Neural progenitor cell (in vitro differentiated cells): ENCODE measurements around the gene TCL1B. TPM values are rescaled to one million over a fixed set of nuclear protein-coding genes. Genes with fewer than 3 reads are reported as not detected.
"Not testable (repeated sequence)": the region's sequence is repeated elsewhere in the genome, so short reads cannot be mapped to it uniquely, and the experiment has no call there.

ENCODE experiments used
- DNase-seq: peaks from one replicate; pipeline ENCODE4 v3.0.0-alpha.2; 2016; ENCODE audit warnings: low spot score
- H2AFZ ChIP-seq: fragments of 200-600 bp; sonication (generic); replicated peaks from 2 replicates; pipeline ENCODE4 v1.6.1; 2016; ENCODE audit warnings: antibody characterized with exemption
- H3F3A ChIP-seq: fragments of 200-600 bp; sonication (generic); 2 replicates; pipeline ENCODE4 v1.6.1; 2016; ENCODE audit warnings: antibody characterized with exemption, low read depth
- H3K27ac ChIP-seq: fragments of 200-600 bp; sonication (generic); 2 replicates; pipeline ENCODE4 v1.5.1; 2016; ENCODE audit warnings: mild to moderate bottlenecking
- H3K27me3 ChIP-seq: fragments of 200-600 bp; sonication (generic); 2 replicates; pipeline ENCODE4 v1.6.1; 2016; ENCODE audit warnings: mild to moderate bottlenecking, moderate library complexity
- H3K36me3 ChIP-seq: fragments of 200-600 bp; sonication (generic); 2 replicates; pipeline ENCODE4 v1.5.1; 2016
- H3K4me1 ChIP-seq: fragments of 200-600 bp; sonication (generic); 2 replicates; pipeline ENCODE4 v1.6.1; 2016; ENCODE audit warnings: mixed run types
- H3K4me2 ChIP-seq: fragments of 200-600 bp; sonication (generic); 2 replicates; pipeline ENCODE4 v1.6.1; 2016
- H3K4me3 ChIP-seq: fragments of 200-600 bp; sonication (generic); 2 replicates; pipeline ENCODE4 v1.5.1; 2016
- H3K79me2 ChIP-seq: fragments of 200-600 bp; sonication (generic); 2 replicates; pipeline ENCODE4 v1.6.1; 2016; ENCODE audit warnings: low read depth
- H3K9ac ChIP-seq: fragments of 200-600 bp; sonication (generic); 2 replicates; pipeline ENCODE4 v1.6.1; 2016
- H3K9me3 ChIP-seq: fragments of 200-600 bp; sonication (generic); 2 replicates; pipeline ENCODE4 v1.5.1; 2016; ENCODE audit warnings: low read depth
- H4K20me1 ChIP-seq: fragments of 200-600 bp; sonication (generic); 2 replicates; pipeline ENCODE4 v1.6.1; 2016; ENCODE audit warnings: low read depth
- H3K27ac Mint-ChIP-seq: 3 replicates; pipeline ENCODE4 v1.8.0; 2021; ENCODE audit warnings: mixed read lengths
- H3K27me3 Mint-ChIP-seq: 2 replicates; pipeline ENCODE4 v1.8.0; 2022; ENCODE audit warnings: low read depth, mild to moderate bottlenecking, inconsistent platforms, moderate library complexity, mixed read lengths; ENCODE audit not compliant: insufficient read depth
- H3K36me3 Mint-ChIP-seq: 3 replicates; pipeline ENCODE4 v1.8.0; 2021; ENCODE audit warnings: mixed read lengths
- H3K4me1 Mint-ChIP-seq: 3 replicates; pipeline ENCODE4 v1.8.0; 2021; ENCODE audit warnings: mixed read lengths
- H3K4me3 Mint-ChIP-seq: 3 replicates; pipeline ENCODE4 v1.8.0; 2021; ENCODE audit warnings: mild to moderate bottlenecking, moderate library complexity, mixed read lengths
- H3K9me3 Mint-ChIP-seq: 3 replicates; pipeline ENCODE4 v1.8.0; 2020; ENCODE audit warnings: mixed read lengths
- EZH2 ChIP-seq: fragments of 200-600 bp; sonication (generic); IDR thresholded peaks from 2 replicates; pipeline ENCODE4 v1.6.1; 2017; ENCODE audit warnings: antibody characterized with exemption, mild to moderate bottlenecking, moderate library complexity
- EZH2phosphoT487 ChIP-seq: fragments of 200-600 bp; sonication (generic); IDR thresholded peaks from 2 replicates; pipeline ENCODE4 v1.6.1; 2017; ENCODE audit warnings: antibody characterized with exemption
- total RNA-seq: library from RNA; depleted of rRNA; stranded (reverse); fragments of >200 nt; gene quantifications from 2 replicates; pipeline ENCODE4 v1.2.3, GENCODE V29; 2015; ENCODE audit warnings: low replicate concordance
- TF ChIP-seq, protein P1 (sequence below): fragments of 200-600 bp; sonication (generic); IDR thresholded peaks from 2 replicates; pipeline ENCODE4 v1.5.1; 2017; ENCODE audit warnings: antibody characterized with exemption, mild to moderate bottlenecking

Gene TCL1B
- total RNA-seq, 1 donor from 2014 or later: not detected

DNA sequence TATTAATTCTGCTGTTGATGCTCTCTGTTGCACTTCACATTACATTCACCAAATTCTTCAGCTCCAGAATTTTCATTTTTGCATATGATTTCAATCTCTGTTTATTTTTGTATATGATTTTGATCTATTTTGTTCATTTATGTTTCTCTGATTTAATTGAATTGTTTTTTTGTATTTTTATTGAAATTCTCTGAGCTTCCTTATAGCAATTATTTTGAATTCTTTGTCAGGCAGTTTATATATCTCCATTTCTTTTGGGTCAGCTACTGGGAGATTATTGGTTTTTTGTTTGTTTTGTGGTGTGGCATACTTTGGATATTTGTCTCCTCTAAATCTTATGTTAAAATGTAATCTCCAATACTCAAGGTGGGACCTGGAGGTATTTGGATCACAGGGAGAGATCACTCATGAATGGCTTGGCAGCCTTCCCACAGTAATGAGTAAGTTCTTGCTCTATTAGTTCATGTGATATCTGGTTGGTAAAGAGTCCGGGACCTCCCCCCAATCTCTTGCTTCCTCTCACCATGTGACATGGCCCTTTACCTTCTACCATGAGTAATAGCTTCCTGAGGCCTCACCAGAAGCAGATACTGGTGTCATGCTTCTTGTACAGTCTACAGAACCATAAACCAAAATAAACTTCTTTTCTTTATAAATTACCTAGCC is 36.4 kb downstream of the TCL1B start:
- Histone ChIP-seq H3K4me3 (no peak overlapping the region), H3K27me3 (no peaks in the 10 kb centered on the region), H3K36me3 (no peaks in the 10 kb centered on the region), H3K79me2 (no peaks in the 10 kb centered on the region), H3K9me3 (no peaks in the 10 kb centered on the region), H4K20me1 (no peaks in the 10 kb centered on the region), H3K27ac (no peak overlapping the region), H3K9ac (no peak overlapping the region), H2AFZ (no peak overlapping the region), H3K4me2 (no peak overlapping the region), H3K4me1 (no peaks in the 10 kb centered on the region), H3F3A (no peaks in the 10 kb centered on the region)
- no peak overlapping the region for H3K4me3 Mint-ChIP-seq
- peaks cover 2% of the 10 kb centered on the region for H3K27me3 Mint-ChIP-seq
- H3K9me3 Mint-ChIP-seq: peaks cover 2% of the 10 kb centered on the region
- no peak for DNase-seq
- H3K4me1 Mint-ChIP-seq: no peaks in the 10 kb centered on the region
- H3K27ac Mint-ChIP-seq: no peak overlapping the region
- no peaks in the 10 kb centered on the region for H3K36me3 Mint-ChIP-seq
- TF ChIP-seq EZH2phosphoT487 (no peak), EZH2 (no peak)
- TF ChIP-seq, protein P1, sequence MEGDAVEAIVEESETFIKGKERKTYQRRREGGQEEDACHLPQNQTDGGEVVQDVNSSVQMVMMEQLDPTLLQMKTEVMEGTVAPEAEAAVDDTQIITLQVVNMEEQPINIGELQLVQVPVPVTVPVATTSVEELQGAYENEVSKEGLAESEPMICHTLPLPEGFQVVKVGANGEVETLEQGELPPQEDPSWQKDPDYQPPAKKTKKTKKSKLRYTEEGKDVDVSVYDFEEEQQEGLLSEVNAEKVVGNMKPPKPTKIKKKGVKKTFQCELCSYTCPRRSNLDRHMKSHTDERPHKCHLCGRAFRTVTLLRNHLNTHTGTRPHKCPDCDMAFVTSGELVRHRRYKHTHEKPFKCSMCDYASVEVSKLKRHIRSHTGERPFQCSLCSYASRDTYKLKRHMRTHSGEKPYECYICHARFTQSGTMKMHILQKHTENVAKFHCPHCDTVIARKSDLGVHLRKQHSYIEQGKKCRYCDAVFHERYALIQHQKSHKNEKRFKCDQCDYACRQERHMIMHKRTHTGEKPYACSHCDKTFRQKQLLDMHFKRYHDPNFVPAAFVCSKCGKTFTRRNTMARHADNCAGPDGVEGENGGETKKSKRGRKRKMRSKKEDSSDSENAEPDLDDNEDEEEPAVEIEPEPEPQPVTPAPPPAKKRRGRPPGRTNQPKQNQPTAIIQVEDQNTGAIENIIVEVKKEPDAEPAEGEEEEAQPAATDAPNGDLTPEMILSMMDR: no peak

DNA sequence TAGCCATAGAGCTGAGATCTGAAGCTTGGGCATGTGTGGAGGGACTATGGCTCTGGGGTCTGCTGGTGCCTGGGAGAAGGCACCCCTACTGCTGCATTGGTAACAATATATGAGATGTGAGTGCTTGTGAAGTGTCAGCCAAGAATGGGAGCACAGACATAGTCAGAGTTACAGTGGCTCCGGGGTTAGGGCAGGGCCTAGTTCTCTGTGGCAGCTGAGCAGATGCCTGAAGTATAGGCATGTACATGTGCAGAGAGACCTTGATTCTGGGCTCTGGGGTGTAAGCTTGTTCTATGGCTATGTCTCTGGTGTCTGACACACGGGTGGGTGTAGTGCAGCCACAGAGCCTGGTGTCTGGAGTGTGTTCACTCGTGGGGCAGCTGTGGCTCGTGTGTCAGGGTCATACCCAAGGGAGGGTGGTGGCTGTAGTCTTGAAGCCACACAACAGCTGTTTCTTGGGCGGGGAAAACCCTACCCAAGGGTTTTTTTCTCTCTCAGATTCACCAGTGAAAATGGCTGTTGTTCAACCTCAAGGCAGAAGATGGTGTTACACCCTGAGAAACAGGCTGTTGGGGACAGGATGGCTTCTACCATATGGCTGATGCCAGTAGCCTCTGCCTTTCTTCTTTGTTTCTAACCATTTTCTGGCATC is 39.6 kb downstream of the TCL1B start:
- Mint-ChIP-seq H3K36me3 (no peaks in the 10 kb centered on the region), H3K4me1 (no peaks in the 10 kb centered on the region), H3K4me3 (no peak overlapping the region), H3K27ac (peak overlapping the region; percentile 40), H3K27me3 (peaks cover 2% of the 10 kb centered on the region), H3K9me3 (peaks cover 2% of the 10 kb centered on the region)
- Histone ChIP-seq H3K9ac (no peak overlapping the region), H3F3A (no peaks in the 10 kb centered on the region), H3K27ac (no peak overlapping the region), H3K79me2 (no peaks in the 10 kb centered on the region), H2AFZ (no peak overlapping the region), H3K9me3 (no peaks in the 10 kb centered on the region), H3K4me1 (no peaks in the 10 kb centered on the region), H3K27me3 (no peaks in the 10 kb centered on the region), H3K4me3 (no peak overlapping the region), H4K20me1 (no peaks in the 10 kb centered on the region), H3K4me2 (no peak overlapping the region), H3K36me3 (no peaks in the 10 kb centered on the region)
- TF ChIP-seq, protein P1: no peak
- TF ChIP-seq EZH2phosphoT487 (no peak), EZH2 (no peak)
- no peak for DNase-seq

DNA sequence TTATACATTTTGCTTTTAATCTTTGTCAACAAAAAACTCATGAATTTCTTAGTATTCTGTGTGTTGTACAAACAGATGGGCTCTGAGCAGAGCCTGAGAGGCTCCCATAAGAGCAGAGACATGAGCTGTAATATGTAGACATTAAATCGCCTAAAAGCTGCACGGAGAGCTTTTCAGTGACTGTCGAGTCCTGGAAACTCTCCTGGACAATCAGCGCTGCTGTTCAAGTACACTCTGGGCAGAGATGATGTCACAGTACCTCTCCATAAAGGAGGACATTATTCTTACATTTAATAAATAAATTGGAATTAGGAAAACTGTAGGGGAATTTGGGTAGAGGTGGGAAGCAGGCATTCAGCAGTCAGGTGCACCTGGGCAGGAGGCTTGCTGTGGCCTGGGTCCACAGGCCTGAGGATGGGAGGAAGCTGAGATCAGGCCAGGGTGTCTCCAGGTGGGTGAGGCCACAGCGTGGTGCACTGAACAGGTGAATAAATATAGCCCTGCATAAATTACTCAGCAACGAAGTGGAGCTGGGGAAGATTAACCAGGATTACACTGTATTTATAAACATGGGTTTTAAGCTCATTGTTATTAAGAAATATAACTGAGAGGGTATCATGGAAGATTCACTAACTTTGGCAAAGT is 41.0 kb downstream of the TCL1B start:
- Mint-ChIP-seq H3K9me3 (no peaks in the 10 kb centered on the region), H3K4me1 (no peaks in the 10 kb centered on the region), H3K4me3 (no peak overlapping the region), H3K36me3 (no peaks in the 10 kb centered on the region), H3K27ac (no peak overlapping the region), H3K27me3 (peaks cover 2% of the 10 kb centered on the region)
- no peaks in the 10 kb centered on the region for H3K79me2 ChIP-seq
- H3K9ac ChIP-seq: no peak overlapping the region
- H3K4me1 ChIP-seq: no peaks in the 10 kb centered on the region
- no peak for TF ChIP-seq EZH2phosphoT487
- TF ChIP-seq, protein P1: no peak
- no peak for TF ChIP-seq EZH2
- no peak overlapping the region for H3K4me3 ChIP-seq
- H2AFZ ChIP-seq: no peak overlapping the region
- no peaks in the 10 kb centered on the region for H3K27me3 ChIP-seq
- H4K20me1 ChIP-seq: no peaks in the 10 kb centered on the region
- H3F3A ChIP-seq: no peaks in the 10 kb centered on the region
- H3K9me3 ChIP-seq: no peaks in the 10 kb centered on the region
- H3K27ac ChIP-seq: no peak overlapping the region
- no peak for DNase-seq
- H3K4me2 ChIP-seq: no peak overlapping the region
- no peaks in the 10 kb centered on the region for H3K36me3 ChIP-seq

DNA sequence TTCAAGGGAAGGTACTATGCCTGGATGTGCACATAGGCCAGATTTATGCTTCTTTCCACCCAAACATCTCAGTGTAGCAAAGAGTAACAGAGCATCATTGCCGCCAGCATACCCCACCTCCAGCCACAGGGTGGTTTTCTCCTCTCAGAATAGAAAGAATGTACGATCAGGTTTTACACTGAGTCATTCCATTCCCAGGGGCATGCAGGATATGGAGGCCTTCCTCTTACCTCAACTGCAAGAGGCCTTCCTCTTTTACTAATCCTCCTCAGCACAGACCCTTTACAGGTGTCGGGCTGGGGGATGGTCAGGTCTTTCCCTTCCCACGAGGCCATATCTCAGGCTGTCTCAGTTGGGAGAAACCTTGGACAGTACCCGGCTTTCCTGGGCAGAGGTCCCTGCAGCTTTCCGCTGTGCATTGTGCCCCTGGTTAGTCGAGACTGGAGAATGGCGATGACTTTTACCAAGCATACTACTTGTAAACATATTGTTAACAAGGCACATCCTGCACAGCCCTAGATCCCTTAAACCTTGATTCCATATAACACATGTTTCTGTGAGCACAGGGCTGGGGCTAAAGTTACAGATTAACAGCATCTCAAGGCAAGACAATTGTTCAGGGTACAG is 43.3 kb downstream of the TCL1B start:
- not testable (repeated sequence) for H3K4me3 ChIP-seq, H3K4me1 ChIP-seq, H3K79me2 ChIP-seq, H3K27ac ChIP-seq, H3K36me3 Mint-ChIP-seq, H3K27me3 Mint-ChIP-seq, H4K20me1 ChIP-seq, H3K9ac ChIP-seq, H3K9me3 ChIP-seq, H3K4me3 Mint-ChIP-seq, H3K36me3 ChIP-seq, H3K4me1 Mint-ChIP-seq, H3K27ac Mint-ChIP-seq, H3K27me3 ChIP-seq, H3K9me3 Mint-ChIP-seq, DNase-seq, H3K4me2 ChIP-seq, H2AFZ ChIP-seq, H3F3A ChIP-seq
